DOHH2 (cell line): Measurements from ENCODE around the gene RSBN1L.

ENCODE experiments used
- H3F3A ChIP-seq: fragments of 200-600 bp; sonication (generic), shearing (Covaris generic); 2 replicates; pipeline ENCODE4 v1.6.0; 2016; ENCODE audit warnings: antibody characterized with exemption, mild to moderate bottlenecking; ENCODE audit not compliant: control insufficient read depth, insufficient read depth
- H3K27ac ChIP-seq: fragments of 200-600 bp; sonication (generic); 2 replicates; pipeline ENCODE4 v1.5.1; 2014; ENCODE audit warnings: low read depth, mild to moderate bottlenecking, low read length, moderate library complexity
- H3K27me3 ChIP-seq: fragments of 200-600 bp; sonication (generic); 2 replicates; pipeline ENCODE4 v1.6.1; 2014; ENCODE audit warnings: mild to moderate bottlenecking, low read length, mixed read lengths; ENCODE audit not compliant: control insufficient read depth
- H3K36me3 ChIP-seq: fragments of 200-600 bp; sonication (generic); 2 replicates; pipeline ENCODE4 v1.6.1; 2014; ENCODE audit warnings: mild to moderate bottlenecking, low read length, moderate library complexity, mixed read lengths; ENCODE audit not compliant: control insufficient read depth
- H3K4me1 ChIP-seq: fragments of 200-600 bp; sonication (generic); 2 replicates; pipeline ENCODE4 v1.6.1; 2014; ENCODE audit warnings: mild to moderate bottlenecking, low read length, mixed read lengths; ENCODE audit not compliant: control insufficient read depth
- H3K4me2 ChIP-seq: fragments of 200-600 bp; sonication (generic); 2 replicates; pipeline ENCODE4 v1.6.0; 2014; ENCODE audit warnings: mild to moderate bottlenecking, low read length, moderate library complexity
- H3K4me3 ChIP-seq: fragments of 200-600 bp; sonication (generic); 2 replicates; pipeline ENCODE4 v1.5.1; 2014; ENCODE audit warnings: mild to moderate bottlenecking, low read length, mixed read lengths
- H3K79me2 ChIP-seq: fragments of 200-600 bp; sonication (generic); 2 replicates; pipeline ENCODE4 v1.6.1; 2014; ENCODE audit warnings: mild to moderate bottlenecking, low read length, mixed read lengths; ENCODE audit not compliant: control insufficient read depth
- H3K9me2 ChIP-seq: fragments of 200-600 bp; sonication (generic); replicated peaks from 2 replicates; pipeline ENCODE4 v1.6.1; 2014; ENCODE audit warnings: mild to moderate bottlenecking, low read length, mixed read lengths; ENCODE audit not compliant: control insufficient read depth
- H3K9me3 ChIP-seq: fragments of 200-600 bp; sonication (generic); 2 replicates; pipeline ENCODE4 v1.6.1; 2014; ENCODE audit warnings: antibody characterized with exemption, low read length, mixed read lengths; ENCODE audit not compliant: control insufficient read depth, insufficient read depth
- H4K20me1 ChIP-seq: fragments of 200-600 bp; sonication (generic); 2 replicates; pipeline ENCODE4 v1.6.0; 2014; ENCODE audit warnings: low read depth, mild to moderate bottlenecking, antibody characterized with exemption, low read length, moderate library complexity; ENCODE audit not compliant: control insufficient read depth, insufficient read depth
- EZH2phosphoT487 ChIP-seq: fragments of 200-600 bp; sonication (generic); IDR thresholded peaks from 2 replicates; pipeline ENCODE4 v1.6.1; 2017; ENCODE audit warnings: borderline replicate concordance, mild to moderate bottlenecking, antibody characterized with exemption, low read length, moderate library complexity, mixed read lengths
- TF ChIP-seq, protein P1 (sequence below): fragments of 200-600 bp; sonication (generic); IDR thresholded peaks from one replicate; pipeline ENCODE4 v1.5.1; 2014; ENCODE audit warnings: antibody characterized with exemption, mild to moderate bottlenecking, low read depth, low read length; ENCODE audit not compliant: poor library complexity, severe bottlenecking

RSBN1L gene

DNA sequence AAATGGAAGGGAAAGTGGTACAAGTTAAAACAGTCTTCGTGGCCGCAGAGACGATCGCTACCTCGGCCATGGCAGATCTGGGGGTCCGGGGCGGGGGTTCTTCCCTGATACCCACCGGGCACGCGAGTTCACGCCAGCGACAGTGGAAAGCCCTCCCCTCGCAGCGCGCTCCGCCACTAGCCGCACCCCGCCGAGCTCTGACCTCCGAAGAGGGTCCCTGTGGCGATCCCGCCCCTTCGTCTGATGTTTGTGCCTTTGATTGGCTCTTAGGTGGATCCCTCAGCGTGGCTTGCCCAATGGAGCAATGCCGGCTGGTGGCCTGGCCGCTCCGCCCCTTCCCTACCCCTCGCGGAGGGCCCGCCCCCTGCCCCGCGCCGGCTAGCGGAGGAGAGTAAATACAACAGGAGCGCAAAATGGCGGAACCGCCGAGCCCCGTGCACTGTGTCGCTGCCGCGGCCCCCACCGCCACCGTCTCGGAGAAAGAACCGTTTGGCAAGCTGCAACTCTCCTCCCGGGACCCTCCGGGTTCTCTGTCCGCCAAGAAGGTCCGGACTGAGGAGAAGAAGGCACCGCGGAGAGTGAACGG, at the start of gene RSBN1L:
Gene RSBN1L, plus strand, starts transcription at position 403 of the 586 bp plus-strand sequence. Its CDS starts 11 bp downstream, at position 414.
- TF ChIP-seq, protein P1, sequence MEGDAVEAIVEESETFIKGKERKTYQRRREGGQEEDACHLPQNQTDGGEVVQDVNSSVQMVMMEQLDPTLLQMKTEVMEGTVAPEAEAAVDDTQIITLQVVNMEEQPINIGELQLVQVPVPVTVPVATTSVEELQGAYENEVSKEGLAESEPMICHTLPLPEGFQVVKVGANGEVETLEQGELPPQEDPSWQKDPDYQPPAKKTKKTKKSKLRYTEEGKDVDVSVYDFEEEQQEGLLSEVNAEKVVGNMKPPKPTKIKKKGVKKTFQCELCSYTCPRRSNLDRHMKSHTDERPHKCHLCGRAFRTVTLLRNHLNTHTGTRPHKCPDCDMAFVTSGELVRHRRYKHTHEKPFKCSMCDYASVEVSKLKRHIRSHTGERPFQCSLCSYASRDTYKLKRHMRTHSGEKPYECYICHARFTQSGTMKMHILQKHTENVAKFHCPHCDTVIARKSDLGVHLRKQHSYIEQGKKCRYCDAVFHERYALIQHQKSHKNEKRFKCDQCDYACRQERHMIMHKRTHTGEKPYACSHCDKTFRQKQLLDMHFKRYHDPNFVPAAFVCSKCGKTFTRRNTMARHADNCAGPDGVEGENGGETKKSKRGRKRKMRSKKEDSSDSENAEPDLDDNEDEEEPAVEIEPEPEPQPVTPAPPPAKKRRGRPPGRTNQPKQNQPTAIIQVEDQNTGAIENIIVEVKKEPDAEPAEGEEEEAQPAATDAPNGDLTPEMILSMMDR: peak; percentile 34
- no peak for TF ChIP-seq EZH2phosphoT487
- Histone ChIP-seq H3K27me3 (no peaks in the 10 kb centered on the region), H3K4me2 (peak within 1 kb of the TSS; percentile 96), H3K9me3 (no peaks in the 10 kb centered on the region), H3K79me2 (peaks cover 90% of the 10 kb centered on the region), H3K4me1 (peaks cover 46% of the 10 kb centered on the region), H3F3A (peaks cover 14% of the 10 kb centered on the region), H3K27ac (peak within 1 kb of the TSS; percentile 74), H3K4me3 (peak within 1 kb of the TSS; percentile 95), H3K9me2 (no peaks in the 10 kb centered on the region), H4K20me1 (peaks cover 34% of the 10 kb centered on the region), H3K36me3 (peaks cover 48% of the 10 kb centered on the region)

DNA sequence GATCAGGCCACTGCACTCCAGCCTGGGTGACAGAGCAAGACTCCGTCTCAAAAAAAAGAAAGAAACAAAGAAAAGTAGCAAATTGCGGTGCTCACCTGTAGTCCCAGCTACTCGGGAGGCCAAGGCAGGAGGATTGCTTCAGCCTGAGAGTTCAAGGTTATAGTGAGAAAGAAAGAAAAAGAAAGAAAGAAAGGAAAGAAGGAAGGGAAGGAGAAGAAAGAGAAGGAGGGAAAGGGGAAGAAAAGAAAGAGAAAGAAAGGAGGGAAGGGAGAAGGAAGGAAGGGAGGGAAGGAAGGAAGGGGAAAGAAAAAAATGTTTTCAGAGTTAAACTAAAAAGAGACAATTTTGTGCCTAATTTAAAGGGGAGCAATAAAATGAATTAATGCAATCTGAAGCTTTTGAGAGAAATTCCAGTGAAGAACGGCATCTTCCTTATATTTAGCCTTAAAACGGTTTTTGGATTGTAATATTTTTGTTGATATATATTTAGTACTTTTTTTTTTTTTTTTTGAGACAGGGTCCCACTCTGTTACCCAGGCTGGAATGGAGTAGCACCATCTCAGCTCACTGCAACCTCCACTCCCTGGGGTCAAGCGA, 47.4 kb upstream of the RSBN1L start:
- H3K79me2 ChIP-seq: no peaks in the 10 kb centered on the region
- no peak overlapping the region for H3K4me3 ChIP-seq
- no peaks in the 10 kb centered on the region for H4K20me1 ChIP-seq
- no peaks in the 10 kb centered on the region for H3K36me3 ChIP-seq
- H3K27ac ChIP-seq: no peak overlapping the region
- H3K27me3 ChIP-seq: no peaks in the 10 kb centered on the region
- no peak overlapping the region for H3K4me2 ChIP-seq
- TF ChIP-seq, protein P1: no peak
- no peak for TF ChIP-seq EZH2phosphoT487
- H3K9me2 ChIP-seq: no peaks in the 10 kb centered on the region
- H3K4me1 ChIP-seq: no peaks in the 10 kb centered on the region
- no peaks in the 10 kb centered on the region for H3K9me3 ChIP-seq
- 0 out of 2 replicates have a peak, but pooled peaks cover 3% of the 10 kb centered on the region for H3F3A ChIP-seq

DNA sequence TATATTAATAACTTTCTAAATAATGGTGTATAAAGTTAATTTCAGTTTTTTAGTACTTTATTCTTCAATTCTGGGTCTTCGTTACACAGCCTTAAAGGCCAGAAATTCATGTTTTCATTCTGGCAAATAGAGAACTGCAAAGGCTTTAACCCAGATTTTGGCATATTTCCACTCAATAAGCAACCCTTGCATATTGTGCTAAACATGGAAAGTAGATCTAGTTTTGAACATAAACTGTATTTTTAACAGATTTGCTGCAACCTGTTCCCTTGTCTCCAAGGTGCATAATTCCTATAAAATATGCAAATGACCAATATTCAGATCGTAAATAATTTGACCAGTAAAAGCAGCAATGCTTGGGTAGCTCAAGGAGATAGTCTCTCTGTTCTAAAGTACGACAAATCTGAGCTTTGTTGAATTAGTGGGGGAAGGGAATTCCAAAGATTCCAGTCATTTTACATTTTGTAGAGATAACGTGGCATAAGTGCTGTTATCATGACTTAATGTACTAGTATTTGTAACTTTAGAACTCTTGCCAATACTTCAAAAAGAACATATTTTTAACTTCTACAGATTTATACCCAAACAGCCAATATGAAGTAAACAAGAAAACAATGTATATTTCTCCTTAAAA, 46.4 kb upstream of the RSBN1L start:
- TF ChIP-seq, protein P1: no peak
- TF ChIP-seq EZH2phosphoT487: no peak
- Histone ChIP-seq H3F3A (0 out of 2 replicates have a peak, but pooled peaks cover 3% of the 10 kb centered on the region), H3K4me2 (no peak overlapping the region)

More for the DNA sequence above, 46.4 kb upstream of the RSBN1L start:
- no peaks in the 10 kb centered on the region for H3K9me3 ChIP-seq
- H3K9me2 ChIP-seq: no peaks in the 10 kb centered on the region
- no peaks in the 10 kb centered on the region for H3K4me1 ChIP-seq
- H3K4me3 ChIP-seq: no peak overlapping the region
- no peak overlapping the region for H3K27ac ChIP-seq
- no peaks in the 10 kb centered on the region for H3K79me2 ChIP-seq
- H3K36me3 ChIP-seq: no peaks in the 10 kb centered on the region
- no peaks in the 10 kb centered on the region for H4K20me1 ChIP-seq
- H3K27me3 ChIP-seq: no peaks in the 10 kb centered on the region
